ENCODE data around the gene THBS2.

DNA sequence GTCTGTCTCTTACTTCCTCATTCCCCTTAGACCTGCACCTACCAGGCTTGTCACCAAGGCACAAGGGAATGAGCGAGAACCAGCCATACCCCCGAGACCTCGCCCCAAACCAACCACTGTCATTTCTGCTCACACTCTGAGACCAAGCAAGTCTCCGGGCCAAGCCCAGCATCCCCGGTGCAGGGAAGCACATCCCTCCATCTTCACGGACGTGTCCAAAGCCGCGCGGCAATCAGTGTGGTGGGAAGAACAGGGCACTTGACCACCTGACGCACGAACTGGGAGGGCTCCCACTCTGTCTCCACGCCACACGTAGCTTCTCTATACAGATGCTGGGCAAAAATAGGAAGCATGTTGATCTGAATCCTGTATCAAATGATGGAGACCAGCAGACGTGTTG lies 28.4 kb upstream of the THBS2 start:
- TF ChIP-seq, protein P1, sequence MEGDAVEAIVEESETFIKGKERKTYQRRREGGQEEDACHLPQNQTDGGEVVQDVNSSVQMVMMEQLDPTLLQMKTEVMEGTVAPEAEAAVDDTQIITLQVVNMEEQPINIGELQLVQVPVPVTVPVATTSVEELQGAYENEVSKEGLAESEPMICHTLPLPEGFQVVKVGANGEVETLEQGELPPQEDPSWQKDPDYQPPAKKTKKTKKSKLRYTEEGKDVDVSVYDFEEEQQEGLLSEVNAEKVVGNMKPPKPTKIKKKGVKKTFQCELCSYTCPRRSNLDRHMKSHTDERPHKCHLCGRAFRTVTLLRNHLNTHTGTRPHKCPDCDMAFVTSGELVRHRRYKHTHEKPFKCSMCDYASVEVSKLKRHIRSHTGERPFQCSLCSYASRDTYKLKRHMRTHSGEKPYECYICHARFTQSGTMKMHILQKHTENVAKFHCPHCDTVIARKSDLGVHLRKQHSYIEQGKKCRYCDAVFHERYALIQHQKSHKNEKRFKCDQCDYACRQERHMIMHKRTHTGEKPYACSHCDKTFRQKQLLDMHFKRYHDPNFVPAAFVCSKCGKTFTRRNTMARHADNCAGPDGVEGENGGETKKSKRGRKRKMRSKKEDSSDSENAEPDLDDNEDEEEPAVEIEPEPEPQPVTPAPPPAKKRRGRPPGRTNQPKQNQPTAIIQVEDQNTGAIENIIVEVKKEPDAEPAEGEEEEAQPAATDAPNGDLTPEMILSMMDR (IDR thresholded peaks at IDR 0.05) = no peak
- TF ChIP-seq EZH2 (IDR thresholded peaks at IDR 0.05) = no peak
